Panc1 (cell line): Measurements from ENCODE around the gene UFSP1. TPM values are rescaled to one million over a fixed set of nuclear protein-coding genes. Genes with fewer than 3 reads are reported as not detected.

Experiments
- ATAC-seq: fragments of 200-7000 bp; cut with Tn5 transposase; 2 replicates; pipeline ENCODE4 v1.9.1; 2020; ENCODE audit warnings: mild to moderate bottlenecking, moderate library complexity
- BruUV-seq: library from RNA; stranded (reverse); fragments of 400-500 nt; replicated peaks from 2 replicates; lab custom pipeline; 2021; lab: Mats Ljungman, UMichigan
- CTCF ChIA-PET: fragments of 300-600 bp; sonication (Branson Sonifier 250); formaldehyde crosslinking; loops from one replicate; lab custom pipeline; 2022; ENCODE audit warnings: antibody characterized with exemption; lab: Charles Lee
- POLR2A ChIA-PET: fragments of 300-600 bp; sonication (Branson Sonifier 250); formaldehyde crosslinking; loops from one replicate; lab custom pipeline; 2022; ENCODE audit warnings: antibody characterized with exemption; lab: Charles Lee
- DNase-seq: peaks from one replicate; pipeline ENCODE4 v3.0.0-alpha.2; 2010; ENCODE audit warnings: low read depth, low spot score
- H3K27ac ChIP-seq: 2 replicates; pipeline ENCODE4 v1.5.1; 2011; ENCODE audit warnings: mild to moderate bottlenecking, low read length, inconsistent platforms
- H3K27me3 ChIP-seq: fragments of 200-500 bp; sonication (Bioruptor generic); 2 replicates; pipeline ENCODE4 v1.6.0; 2014; ENCODE audit warnings: low read length, inconsistent platforms; ENCODE audit not compliant: control insufficient read depth, insufficient read depth
- H3K36me3 ChIP-seq: fragments of 200-500 bp; sonication (Bioruptor generic); 2 replicates; pipeline ENCODE4 v1.5.1; 2014; ENCODE audit warnings: inconsistent platforms, mild to moderate bottlenecking, low read length, moderate library complexity; ENCODE audit not compliant: control insufficient read depth, insufficient read depth
- H3K4me1 ChIP-seq: 2 replicates; pipeline ENCODE4 v1.5.1; 2011; ENCODE audit warnings: inconsistent platforms, mild to moderate bottlenecking, low read length, moderate library complexity; ENCODE audit not compliant: control insufficient read depth, insufficient read depth
- H3K4me3 ChIP-seq, 2 experiments: 2 replicates each; pipeline ENCODE4 v1.5.1; 2011 to 2012; ENCODE audit warnings: low read depth in 2 of 2, low read length in 2 of 2, mild to moderate bottlenecking in 2 of 2, inconsistent platforms in 1 of 2, moderate library complexity in 1 of 2
- H3K9me3 ChIP-seq: fragments of 200-500 bp; sonication (Bioruptor generic); 2 replicates; pipeline ENCODE4 v1.5.1; 2014; ENCODE audit warnings: low read depth, mild to moderate bottlenecking, inconsistent platforms, low read length, moderate library complexity; ENCODE audit not compliant: control insufficient read depth, insufficient read depth
- POLR2AphosphoS5 ChIP-seq: IDR thresholded peaks from 2 replicates; pipeline ENCODE4 v1.6.1; 2012; ENCODE audit warnings: mild to moderate bottlenecking, low read depth, low read length, moderate library complexity
- SIN3A ChIP-seq: IDR thresholded peaks from 2 replicates; pipeline ENCODE4 v1.6.1; 2012; ENCODE audit warnings: low read depth, mild to moderate bottlenecking, low read length, moderate library complexity, borderline replicate concordance; ENCODE audit not compliant: insufficient read depth
- TCF7L2 ChIP-seq: IDR thresholded peaks from 2 replicates; pipeline ENCODE4 v1.6.1; 2011; ENCODE audit warnings: mild to moderate bottlenecking, low read depth, low read length, inconsistent platforms
- in situ Hi-C: cut with HindIII; loops from 2 replicates; pipeline ENCODE4 v1.10.0; 2016; ENCODE audit warnings: low sequenced_read_pairs, low pct_unique_long_range_greater_than_20kb
- intact Hi-C: fragments of 100-400 bp; cut with micrococcal nuclease; formaldehyde crosslinking; loops from one replicate; pipeline ENCODE4 v1.10.0; 2022; ENCODE audit not compliant: unreplicated experiment
- total RNA-seq: library from RNA; stranded (reverse); gene quantifications from one replicate; pipeline ENCODE4 v1.2.1, GENCODE V29; 2021; ENCODE audit not compliant: unreplicated experiment
- TF ChIP-seq, protein P1 (sequence below), 2 experiments: IDR thresholded peaks; 2 replicates each; pipeline ENCODE4 v1.6.1; 2011 to 2012; ENCODE audit warnings: low read depth in 2 of 2, control low read depth in 1 of 2, low read length in 1 of 2, mild to moderate bottlenecking in 1 of 2, moderate library complexity in 1 of 2; ENCODE audit not compliant: insufficient read depth in 1 of 2
- TF ChIP-seq, protein P2 (sequence below): fragments of 450-650 bp; IDR thresholded peaks from 2 replicates; pipeline ENCODE4 v1.5.1; 2017; ENCODE audit warnings: mild to moderate bottlenecking

The UFSP1 gene
- total RNA-seq, 1 experiment from 2014 or later = 3.3 TPM

DNA sequence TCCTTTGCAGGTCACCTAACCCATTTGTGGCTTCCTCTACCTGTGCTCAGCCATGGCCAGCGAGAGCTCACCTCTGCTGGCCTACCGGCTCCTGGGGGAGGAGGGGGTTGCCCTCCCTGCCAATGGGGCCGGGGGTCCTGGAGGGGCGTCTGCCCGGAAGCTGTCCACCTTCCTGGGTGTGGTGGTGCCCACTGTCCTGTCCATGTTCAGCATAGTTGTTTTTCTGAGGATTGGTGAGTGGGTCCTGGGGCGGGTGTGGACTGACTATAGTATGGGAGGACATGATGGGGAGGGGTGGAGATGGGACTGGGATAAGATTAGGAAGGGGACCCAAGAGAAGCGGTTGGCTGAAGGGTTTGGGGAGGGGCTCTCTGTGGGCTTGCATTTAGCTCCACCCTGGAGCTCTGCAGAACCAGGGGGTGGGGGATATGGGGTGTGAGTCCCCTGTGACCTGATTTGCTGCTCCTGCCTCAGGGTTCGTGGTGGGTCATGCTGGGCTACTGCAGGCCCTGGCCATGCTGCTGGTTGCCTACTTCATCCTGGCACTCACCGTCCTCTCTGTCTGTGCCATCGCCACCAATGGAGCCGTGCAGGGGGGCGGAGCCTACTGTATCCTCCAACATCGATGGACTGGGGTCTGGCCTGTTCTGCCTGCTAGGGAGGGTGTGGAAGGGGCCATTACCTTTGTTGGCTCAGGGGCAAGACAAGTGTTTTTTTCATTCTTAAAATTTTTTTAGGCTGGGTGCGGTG is 35.2 kb downstream of the UFSP1 start:
- peaks cover 3% of the 10 kb centered on the region; the same call in 1 of the 2 replicates for H3K4me1 ChIP-seq
- intact Hi-C loops = loop anchor here (5.0 kb wide), 1 partner anchor 52 kb away; no protein-coding TSS in a partner anchor
- no peak overlapping the region for H3K4me3 ChIP-seq
- no peak overlapping the region for H3K27ac ChIP-seq
- BruUV-seq = no TSS peak
- H3K27me3 ChIP-seq = no peaks in the 10 kb centered on the region
- POLR2A ChIA-PET = no interaction called here
- ATAC-seq = no peak
- in situ Hi-C loops = no loop called here
- TF ChIP-seq, protein P1, sequence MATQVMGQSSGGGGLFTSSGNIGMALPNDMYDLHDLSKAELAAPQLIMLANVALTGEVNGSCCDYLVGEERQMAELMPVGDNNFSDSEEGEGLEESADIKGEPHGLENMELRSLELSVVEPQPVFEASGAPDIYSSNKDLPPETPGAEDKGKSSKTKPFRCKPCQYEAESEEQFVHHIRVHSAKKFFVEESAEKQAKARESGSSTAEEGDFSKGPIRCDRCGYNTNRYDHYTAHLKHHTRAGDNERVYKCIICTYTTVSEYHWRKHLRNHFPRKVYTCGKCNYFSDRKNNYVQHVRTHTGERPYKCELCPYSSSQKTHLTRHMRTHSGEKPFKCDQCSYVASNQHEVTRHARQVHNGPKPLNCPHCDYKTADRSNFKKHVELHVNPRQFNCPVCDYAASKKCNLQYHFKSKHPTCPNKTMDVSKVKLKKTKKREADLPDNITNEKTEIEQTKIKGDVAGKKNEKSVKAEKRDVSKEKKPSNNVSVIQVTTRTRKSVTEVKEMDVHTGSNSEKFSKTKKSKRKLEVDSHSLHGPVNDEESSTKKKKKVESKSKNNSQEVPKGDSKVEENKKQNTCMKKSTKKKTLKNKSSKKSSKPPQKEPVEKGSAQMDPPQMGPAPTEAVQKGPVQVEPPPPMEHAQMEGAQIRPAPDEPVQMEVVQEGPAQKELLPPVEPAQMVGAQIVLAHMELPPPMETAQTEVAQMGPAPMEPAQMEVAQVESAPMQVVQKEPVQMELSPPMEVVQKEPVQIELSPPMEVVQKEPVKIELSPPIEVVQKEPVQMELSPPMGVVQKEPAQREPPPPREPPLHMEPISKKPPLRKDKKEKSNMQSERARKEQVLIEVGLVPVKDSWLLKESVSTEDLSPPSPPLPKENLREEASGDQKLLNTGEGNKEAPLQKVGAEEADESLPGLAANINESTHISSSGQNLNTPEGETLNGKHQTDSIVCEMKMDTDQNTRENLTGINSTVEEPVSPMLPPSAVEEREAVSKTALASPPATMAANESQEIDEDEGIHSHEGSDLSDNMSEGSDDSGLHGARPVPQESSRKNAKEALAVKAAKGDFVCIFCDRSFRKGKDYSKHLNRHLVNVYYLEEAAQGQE (IDR thresholded peaks at IDR 0.05; ENCODE audit: insufficient read depth in 1 of 2, low read depth in 2 of 2, low read length in 1 of 2) = no peak
- TF ChIP-seq SIN3A (no peak), TCF7L2 (no peak), POLR2AphosphoS5 (no peak)
- TF ChIP-seq, protein P2, sequence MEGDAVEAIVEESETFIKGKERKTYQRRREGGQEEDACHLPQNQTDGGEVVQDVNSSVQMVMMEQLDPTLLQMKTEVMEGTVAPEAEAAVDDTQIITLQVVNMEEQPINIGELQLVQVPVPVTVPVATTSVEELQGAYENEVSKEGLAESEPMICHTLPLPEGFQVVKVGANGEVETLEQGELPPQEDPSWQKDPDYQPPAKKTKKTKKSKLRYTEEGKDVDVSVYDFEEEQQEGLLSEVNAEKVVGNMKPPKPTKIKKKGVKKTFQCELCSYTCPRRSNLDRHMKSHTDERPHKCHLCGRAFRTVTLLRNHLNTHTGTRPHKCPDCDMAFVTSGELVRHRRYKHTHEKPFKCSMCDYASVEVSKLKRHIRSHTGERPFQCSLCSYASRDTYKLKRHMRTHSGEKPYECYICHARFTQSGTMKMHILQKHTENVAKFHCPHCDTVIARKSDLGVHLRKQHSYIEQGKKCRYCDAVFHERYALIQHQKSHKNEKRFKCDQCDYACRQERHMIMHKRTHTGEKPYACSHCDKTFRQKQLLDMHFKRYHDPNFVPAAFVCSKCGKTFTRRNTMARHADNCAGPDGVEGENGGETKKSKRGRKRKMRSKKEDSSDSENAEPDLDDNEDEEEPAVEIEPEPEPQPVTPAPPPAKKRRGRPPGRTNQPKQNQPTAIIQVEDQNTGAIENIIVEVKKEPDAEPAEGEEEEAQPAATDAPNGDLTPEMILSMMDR = no peak
- CTCF ChIA-PET = no interaction called here
- no peaks in the 10 kb centered on the region for H3K9me3 ChIP-seq
- no peak for DNase-seq
- no peaks in the 10 kb centered on the region for H3K36me3 ChIP-seq

DNA sequence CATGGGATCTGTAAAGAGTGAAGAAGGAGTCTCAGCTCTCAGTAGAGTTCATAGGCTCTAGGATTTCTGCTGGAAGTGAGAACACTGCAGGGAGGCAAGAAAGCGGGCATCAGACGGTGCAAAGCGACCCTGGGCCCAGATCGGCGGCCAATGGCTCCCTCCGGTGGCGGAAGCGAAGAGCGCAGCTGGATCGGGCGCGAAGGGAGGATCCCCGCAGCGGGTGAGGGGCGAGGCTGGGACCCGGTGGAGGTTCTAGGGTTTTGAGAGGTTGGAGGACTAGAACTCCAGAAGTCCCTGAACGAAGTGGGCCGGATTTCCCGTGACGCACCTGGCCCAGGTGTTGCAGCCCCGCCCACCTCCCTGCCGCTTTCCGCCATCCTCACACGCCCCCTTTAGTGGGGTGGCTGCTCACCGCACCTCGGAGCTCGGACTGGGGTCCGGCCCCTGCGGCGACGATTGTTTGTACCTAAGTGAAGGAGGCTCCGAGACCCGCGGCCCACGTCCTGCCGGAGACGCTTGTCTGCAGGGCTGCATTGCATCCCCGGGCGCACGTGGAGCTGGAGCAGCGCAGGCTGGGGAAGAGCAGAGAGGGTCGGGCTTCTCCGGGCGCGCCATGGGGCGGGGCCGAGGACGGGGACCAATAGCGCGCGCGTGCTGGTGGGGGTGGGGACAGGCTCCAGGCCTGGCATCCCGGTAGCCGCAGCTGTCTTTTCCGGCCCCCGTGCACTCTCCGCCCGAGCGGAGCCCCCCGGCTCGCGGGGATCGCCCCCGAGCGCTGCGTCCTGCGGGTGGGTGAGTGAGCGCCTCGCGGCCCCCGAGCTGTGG is 37.3 kb downstream of the UFSP1 start, which contains the start of gene SLC12A9:
Gene SLC12A9, plus strand, starts transcription at position 666 of the 825 bp plus-strand sequence. CDS start 1,485 bp downstream, outside the sequence.
- Histone ChIP-seq H3K36me3 (no peaks in the 10 kb centered on the region), H3K4me1 (peaks cover 3% of the 10 kb centered on the region; the same call in 1 of the 2 replicates), H3K27ac (peak within 1 kb of the TSS; percentile 74), H3K4me3 (peak within 1 kb of the TSS; percentile 80), H3K27me3 (no peaks in the 10 kb centered on the region), H3K9me3 (no peaks in the 10 kb centered on the region)
- BruUV-seq = no TSS peak
- ATAC-seq (peak; percentile 99), DNase-seq (peak; percentile 45)
- TF ChIP-seq, protein P1 (IDR thresholded peaks at IDR 0.05; ENCODE audit: insufficient read depth in 1 of 2, low read depth in 2 of 2, low read length in 1 of 2) = 0 out of 4 replicates have a peak, but pooled peaks of 1 of the 2 experiments have one; percentile 34
- peak; percentile 92; the same call in 1 of the 2 replicates for TF ChIP-seq SIN3A
- TF ChIP-seq TCF7L2 = no peak
- TF ChIP-seq, protein P2 = peak; percentile 95
- TF ChIP-seq POLR2AphosphoS5 = no peak
- CTCF ChIA-PET = interaction anchor here (0.5 to 1.9 kb wide), 13 partner anchors 18 to 266 kb away, joined by 3 to 20 read pairs (median 4); partner anchors contain the start of genes EPHB4, FBXO24 and POP7
- intact Hi-C loops (loop anchor here (1.0 to 5.0 kb wide), 2 partner anchors 50 to 147 kb away; no protein-coding TSS in a partner anchor), in situ Hi-C loops (no loop called here)
- POLR2A ChIA-PET = interaction anchor here (0.7 kb wide), 2 partner anchors 37 to 63 kb away, joined by 8 to 12 read pairs; no protein-coding TSS in a partner anchor
